ENCODE measurements around the gene NXPH2.

The NXPH2 gene

DNA sequence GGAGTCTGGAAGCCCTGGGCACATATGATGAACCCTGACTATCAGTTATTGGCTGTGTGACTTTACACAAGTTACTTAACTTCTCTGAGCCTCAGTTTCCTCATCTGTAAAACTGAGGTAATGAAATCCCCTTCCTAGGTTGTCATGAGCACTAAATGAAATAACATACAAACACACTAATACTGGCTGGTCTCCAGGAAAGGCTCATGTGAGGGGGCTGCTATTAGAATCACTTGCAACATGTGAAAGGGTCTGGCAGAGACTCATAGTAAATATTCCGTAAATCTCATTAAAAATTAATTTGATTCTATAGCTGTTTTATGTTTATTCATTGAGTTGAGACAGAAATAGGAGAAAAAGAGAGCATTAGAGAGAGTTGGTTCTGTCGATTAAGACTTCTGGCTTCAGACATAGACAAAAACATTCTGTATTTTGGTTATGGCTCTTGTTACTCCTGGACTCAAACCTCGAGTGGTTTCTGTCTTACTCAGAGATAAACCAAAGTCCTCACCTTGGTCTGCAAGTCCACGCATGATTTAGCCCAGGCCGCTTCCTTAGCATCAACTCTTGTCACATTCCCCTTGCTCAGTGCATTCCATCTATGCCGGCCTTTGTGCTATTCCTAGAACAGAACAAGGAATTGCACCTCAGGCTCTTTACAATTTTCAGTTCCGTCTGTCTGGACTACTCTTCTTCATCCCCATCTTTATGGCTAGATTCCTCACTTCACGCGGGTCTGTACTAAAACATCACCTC, 139.1 kb downstream of the NXPH2 start:
- TF ChIP-seq, protein P1, sequence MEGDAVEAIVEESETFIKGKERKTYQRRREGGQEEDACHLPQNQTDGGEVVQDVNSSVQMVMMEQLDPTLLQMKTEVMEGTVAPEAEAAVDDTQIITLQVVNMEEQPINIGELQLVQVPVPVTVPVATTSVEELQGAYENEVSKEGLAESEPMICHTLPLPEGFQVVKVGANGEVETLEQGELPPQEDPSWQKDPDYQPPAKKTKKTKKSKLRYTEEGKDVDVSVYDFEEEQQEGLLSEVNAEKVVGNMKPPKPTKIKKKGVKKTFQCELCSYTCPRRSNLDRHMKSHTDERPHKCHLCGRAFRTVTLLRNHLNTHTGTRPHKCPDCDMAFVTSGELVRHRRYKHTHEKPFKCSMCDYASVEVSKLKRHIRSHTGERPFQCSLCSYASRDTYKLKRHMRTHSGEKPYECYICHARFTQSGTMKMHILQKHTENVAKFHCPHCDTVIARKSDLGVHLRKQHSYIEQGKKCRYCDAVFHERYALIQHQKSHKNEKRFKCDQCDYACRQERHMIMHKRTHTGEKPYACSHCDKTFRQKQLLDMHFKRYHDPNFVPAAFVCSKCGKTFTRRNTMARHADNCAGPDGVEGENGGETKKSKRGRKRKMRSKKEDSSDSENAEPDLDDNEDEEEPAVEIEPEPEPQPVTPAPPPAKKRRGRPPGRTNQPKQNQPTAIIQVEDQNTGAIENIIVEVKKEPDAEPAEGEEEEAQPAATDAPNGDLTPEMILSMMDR (IDR thresholded peaks at IDR 0.05; ENCODE audit: low read length): no peak
- no peak for TF ChIP-seq EZH2 (IDR thresholded peaks at IDR 0.05; ENCODE audit: borderline replicate concordance, low read length)
- Histone ChIP-seq H3K4me2 (ENCODE audit: low read length) (no peak overlapping the region), H3K9ac (ENCODE audit: low read length) (no peak overlapping the region), H3K27ac (ENCODE audit: low read depth, low read length, poor library complexity, severe bottlenecking) (no peak overlapping the region), H4K20me1 (ENCODE audit: insufficient read depth, low read length) (no peaks in the 10 kb centered on the region), H3F3A (ENCODE audit: insufficient read depth, low read length) (no peaks in the 10 kb centered on the region), H3K27me3 (ENCODE audit: insufficient read depth, low read length) (no peaks in the 10 kb centered on the region), H3K9me3 (ENCODE audit: low read length) (no peaks in the 10 kb centered on the region), H2AFZ (ENCODE audit: low read length) (no peak overlapping the region), H3K4me3 (ENCODE audit: low read depth, low read length, poor library complexity, severe bottlenecking) (no peak overlapping the region), H3K79me2 (ENCODE audit: insufficient read depth, low read length) (no peaks in the 10 kb centered on the region), H3K36me3 (ENCODE audit: insufficient read depth, low read length) (no peaks in the 10 kb centered on the region), H3K4me1 (ENCODE audit: insufficient read depth, low read length, severe bottlenecking) (no peaks in the 10 kb centered on the region), H3K9me2 (ENCODE audit: low read depth, low read length) (no peaks in the 10 kb centered on the region)

GRCh38 chr2:138637686-138638085, 142.5 kb downstream of the NXPH2 start:
- TF ChIP-seq, protein P1 (IDR thresholded peaks at IDR 0.05; ENCODE audit: low read length): no peak
- TF ChIP-seq EZH2 (IDR thresholded peaks at IDR 0.05; ENCODE audit: borderline replicate concordance, low read length): no peak
- no peaks in the 10 kb centered on the region for H3F3A ChIP-seq (ENCODE audit: insufficient read depth, low read length)
- H3K36me3 ChIP-seq (ENCODE audit: insufficient read depth, low read length): no peaks in the 10 kb centered on the region
- no peaks in the 10 kb centered on the region for H3K4me1 ChIP-seq (ENCODE audit: insufficient read depth, low read length, severe bottlenecking)
- H3K27ac ChIP-seq (ENCODE audit: low read depth, low read length, poor library complexity, severe bottlenecking): no peak overlapping the region
- no peak overlapping the region for H2AFZ ChIP-seq (ENCODE audit: low read length)
- no peaks in the 10 kb centered on the region for H3K9me3 ChIP-seq (ENCODE audit: low read length)
- H3K9ac ChIP-seq (ENCODE audit: low read length): no peak overlapping the region
- H3K9me2 ChIP-seq (ENCODE audit: low read depth, low read length): no peaks in the 10 kb centered on the region
- H3K4me3 ChIP-seq (ENCODE audit: low read depth, low read length, poor library complexity, severe bottlenecking): no peak overlapping the region
- H3K4me2 ChIP-seq (ENCODE audit: low read length): no peak overlapping the region
- no peaks in the 10 kb centered on the region for H3K79me2 ChIP-seq (ENCODE audit: insufficient read depth, low read length)
- H3K27me3 ChIP-seq (ENCODE audit: insufficient read depth, low read length): no peaks in the 10 kb centered on the region
- no peaks in the 10 kb centered on the region for H4K20me1 ChIP-seq (ENCODE audit: insufficient read depth, low read length)

DNA sequence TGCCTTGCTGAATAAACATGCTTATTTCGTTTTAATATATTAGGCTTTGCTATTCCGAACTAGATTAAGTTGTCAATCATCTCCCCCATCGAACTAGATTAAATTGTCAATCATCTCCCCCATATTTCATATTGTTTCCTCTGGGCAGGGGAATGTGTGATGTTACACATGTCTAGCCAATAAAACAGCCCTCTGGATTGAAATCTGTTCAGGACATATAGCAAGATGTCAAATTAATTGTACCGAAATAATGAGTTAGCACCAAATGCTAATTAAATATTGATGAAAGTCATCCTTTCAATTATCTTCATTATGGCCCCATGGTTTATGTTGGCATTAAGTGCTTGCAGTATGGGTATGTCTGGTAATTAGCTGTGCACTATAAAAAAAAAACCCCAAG, 143.1 kb downstream of the NXPH2 start:
- H3K9me3 ChIP-seq (ENCODE audit: low read length): no peaks in the 10 kb centered on the region
- no peaks in the 10 kb centered on the region for H4K20me1 ChIP-seq (ENCODE audit: insufficient read depth, low read length)
- no peak overlapping the region for H3K4me2 ChIP-seq (ENCODE audit: low read length)
- no peaks in the 10 kb centered on the region for H3K4me1 ChIP-seq (ENCODE audit: insufficient read depth, low read length, severe bottlenecking)
- H3K27ac ChIP-seq (ENCODE audit: low read depth, low read length, poor library complexity, severe bottlenecking): no peak overlapping the region
- TF ChIP-seq, protein P1 (IDR thresholded peaks at IDR 0.05; ENCODE audit: low read length): no peak
- TF ChIP-seq EZH2 (IDR thresholded peaks at IDR 0.05; ENCODE audit: borderline replicate concordance, low read length): no peak
- H2AFZ ChIP-seq (ENCODE audit: low read length): no peak overlapping the region
- H3K9ac ChIP-seq (ENCODE audit: low read length): no peak overlapping the region
- no peaks in the 10 kb centered on the region for H3K36me3 ChIP-seq (ENCODE audit: insufficient read depth, low read length)
- no peaks in the 10 kb centered on the region for H3K9me2 ChIP-seq (ENCODE audit: low read depth, low read length)
- no peaks in the 10 kb centered on the region for H3K79me2 ChIP-seq (ENCODE audit: insufficient read depth, low read length)
- H3K27me3 ChIP-seq (ENCODE audit: insufficient read depth, low read length): no peaks in the 10 kb centered on the region
- H3F3A ChIP-seq (ENCODE audit: insufficient read depth, low read length): no peaks in the 10 kb centered on the region
- H3K4me3 ChIP-seq (ENCODE audit: low read depth, low read length, poor library complexity, severe bottlenecking): no peak overlapping the region
